Measurements from ENCODE around the gene IGF1R. TPM values are rescaled to one million over a fixed set of nuclear protein-coding genes. Genes with fewer than 3 reads are reported as not detected.

Gene IGF1R
- total RNA-seq, 1 experiment from 2014 or later = 3.8 TPM

DNA sequence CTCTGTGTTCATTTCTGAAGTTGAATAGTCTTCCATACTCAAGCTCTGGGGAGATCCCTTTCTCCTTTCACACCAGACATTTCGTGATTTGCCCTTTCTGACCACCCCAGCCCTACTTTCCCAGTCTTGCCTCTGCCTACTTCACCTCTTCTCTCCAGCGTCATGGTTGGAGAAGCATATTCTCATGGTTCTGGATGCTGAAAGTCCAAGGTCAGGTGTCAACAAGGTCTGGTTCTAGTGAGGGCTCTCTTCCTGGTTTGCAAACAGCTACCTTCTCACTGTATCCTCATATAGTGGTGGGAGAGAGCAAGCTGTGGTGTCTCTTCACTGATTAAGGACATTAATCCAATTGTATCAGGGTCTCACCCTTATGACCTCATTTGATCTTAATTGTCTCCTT, 169.4 kb downstream of the IGF1R start:
- no TSS peak for BruUV-seq (replicated peaks)
- Histone ChIP-seq H3K27me3 (ENCODE audit: low read length) (no peaks in the 10 kb centered on the region), H2AFZ (ENCODE audit: low read length) (no peak overlapping the region), H3K27ac (ENCODE audit: low read length) (no peak overlapping the region), H4K20me1 (ENCODE audit: low read length) (no peaks in the 10 kb centered on the region), H3K36me3 (ENCODE audit: low read depth, low read length) (no peaks in the 10 kb centered on the region), H3K4me2 (ENCODE audit: low read length) (no peak overlapping the region), H3F3A (ENCODE audit: low read length, unreplicated experiment) (no peaks in the 10 kb centered on the region), H3K79me2 (ENCODE audit: low read length) (no peaks in the 10 kb centered on the region), H3K9ac (ENCODE audit: low read length) (no peak overlapping the region), H3K9me3 (ENCODE audit: low read length) (no peaks in the 10 kb centered on the region), H3K9me2 (replicated peaks; ENCODE audit: low read length) (no peaks in the 10 kb centered on the region), H3K4me1 (ENCODE audit: insufficient read depth, low read length) (peaks cover 3% of the 10 kb centered on the region), H3K4me3 (ENCODE audit: low read length) (no peak overlapping the region)
- DNase-seq (no peak), ATAC-seq (no peak)
- ChIA-PET POLR2A (ENCODE audit: unreplicated experiment) (no interaction called here), CTCF (no interaction called here)
- TF ChIP-seq EZH2phosphoT487 (IDR thresholded peaks at IDR 0.05; ENCODE audit: borderline replicate concordance, low read length) = no peak
- TF ChIP-seq EZH2 (IDR thresholded peaks at IDR 0.05; ENCODE audit: low read length, unreplicated experiment) = no peak
- TF ChIP-seq, protein P1, sequence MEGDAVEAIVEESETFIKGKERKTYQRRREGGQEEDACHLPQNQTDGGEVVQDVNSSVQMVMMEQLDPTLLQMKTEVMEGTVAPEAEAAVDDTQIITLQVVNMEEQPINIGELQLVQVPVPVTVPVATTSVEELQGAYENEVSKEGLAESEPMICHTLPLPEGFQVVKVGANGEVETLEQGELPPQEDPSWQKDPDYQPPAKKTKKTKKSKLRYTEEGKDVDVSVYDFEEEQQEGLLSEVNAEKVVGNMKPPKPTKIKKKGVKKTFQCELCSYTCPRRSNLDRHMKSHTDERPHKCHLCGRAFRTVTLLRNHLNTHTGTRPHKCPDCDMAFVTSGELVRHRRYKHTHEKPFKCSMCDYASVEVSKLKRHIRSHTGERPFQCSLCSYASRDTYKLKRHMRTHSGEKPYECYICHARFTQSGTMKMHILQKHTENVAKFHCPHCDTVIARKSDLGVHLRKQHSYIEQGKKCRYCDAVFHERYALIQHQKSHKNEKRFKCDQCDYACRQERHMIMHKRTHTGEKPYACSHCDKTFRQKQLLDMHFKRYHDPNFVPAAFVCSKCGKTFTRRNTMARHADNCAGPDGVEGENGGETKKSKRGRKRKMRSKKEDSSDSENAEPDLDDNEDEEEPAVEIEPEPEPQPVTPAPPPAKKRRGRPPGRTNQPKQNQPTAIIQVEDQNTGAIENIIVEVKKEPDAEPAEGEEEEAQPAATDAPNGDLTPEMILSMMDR (conservative IDR thresholded peaks at IDR 0.05; ENCODE audit: low read depth, low read length) = no peak
- intact Hi-C loops (cut with micrococcal nuclease) = no loop called here

DNA sequence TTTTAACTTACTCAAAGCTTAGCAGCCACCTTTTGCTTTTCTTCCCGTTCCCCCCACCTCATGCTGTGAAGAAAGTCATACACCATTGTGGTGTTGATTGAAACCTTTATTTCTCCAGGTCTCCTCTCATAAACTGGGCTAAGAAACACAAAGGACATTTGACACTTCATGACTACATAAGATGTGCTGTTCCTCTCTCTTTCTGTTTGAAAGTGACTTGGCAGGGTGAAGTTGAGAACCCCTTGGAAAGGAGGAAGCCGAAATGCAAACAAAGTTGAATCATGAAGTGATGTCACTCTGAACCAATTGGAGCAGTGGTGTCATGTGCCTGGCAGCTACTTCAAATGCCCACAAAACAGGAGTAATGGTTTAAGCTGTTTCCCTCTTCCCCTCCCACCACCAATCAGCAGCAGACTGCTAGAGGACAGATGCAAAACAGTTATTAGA, 174.7 kb downstream of the IGF1R start:
- Histone ChIP-seq H3K27me3 (ENCODE audit: low read length) (no peaks in the 10 kb centered on the region), H3K4me1 (ENCODE audit: insufficient read depth, low read length) (peaks cover 10% of the 10 kb centered on the region), H3F3A (ENCODE audit: low read length, unreplicated experiment) (no peaks in the 10 kb centered on the region), H3K79me2 (ENCODE audit: low read length) (no peaks in the 10 kb centered on the region), H3K9ac (ENCODE audit: low read length) (no peak overlapping the region), H2AFZ (ENCODE audit: low read length) (no peak overlapping the region), H4K20me1 (ENCODE audit: low read length) (no peaks in the 10 kb centered on the region), H3K36me3 (ENCODE audit: low read depth, low read length) (no peaks in the 10 kb centered on the region), H3K9me3 (ENCODE audit: low read length) (no peaks in the 10 kb centered on the region), H3K4me3 (ENCODE audit: low read length) (no peak overlapping the region), H3K9me2 (replicated peaks; ENCODE audit: low read length) (no peaks in the 10 kb centered on the region), H3K4me2 (ENCODE audit: low read length) (peak overlapping the region; percentile 41; the same call in 1 of the 2 replicates), H3K27ac (ENCODE audit: low read length) (peak overlapping the region; percentile 40; the same call in 1 of the 2 replicates)
- no TSS peak for BruUV-seq (replicated peaks)
- TF ChIP-seq EZH2phosphoT487 (IDR thresholded peaks at IDR 0.05; ENCODE audit: borderline replicate concordance, low read length) (no peak), EZH2 (IDR thresholded peaks at IDR 0.05; ENCODE audit: low read length, unreplicated experiment) (no peak)
- TF ChIP-seq, protein P1 (conservative IDR thresholded peaks at IDR 0.05; ENCODE audit: low read depth, low read length) = no peak
- POLR2A ChIA-PET (ENCODE audit: unreplicated experiment) = no interaction called here
- intact Hi-C loops (cut with micrococcal nuclease) = no loop called here
- ATAC-seq (peak; percentile 94), DNase-seq (peak; percentile 78)
- CTCF ChIA-PET = no interaction called here

DNA sequence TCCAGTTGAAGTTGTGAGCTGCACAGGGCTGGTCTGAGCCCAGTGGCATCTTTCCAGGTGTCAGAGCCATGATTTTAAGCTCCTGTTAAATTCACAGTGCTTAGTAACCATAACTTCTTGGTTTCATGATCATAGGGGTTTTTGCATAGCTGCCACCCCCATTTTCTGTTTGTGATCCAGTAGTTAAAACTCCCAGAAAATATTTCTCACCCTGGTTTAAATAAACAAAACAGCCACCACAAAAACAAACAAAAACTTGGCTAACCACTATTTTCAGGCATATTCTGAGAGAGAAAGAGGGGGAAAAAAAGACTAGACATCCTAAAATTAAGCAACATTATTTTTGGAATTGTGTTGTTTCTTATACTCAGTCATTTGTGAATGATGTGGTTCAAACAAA, 175.3 kb downstream of the IGF1R start:
- intact Hi-C loops (cut with micrococcal nuclease) = no loop called here
- BruUV-seq (replicated peaks) = no TSS peak
- TF ChIP-seq, protein P1 (conservative IDR thresholded peaks at IDR 0.05; ENCODE audit: low read depth, low read length) = no peak
- TF ChIP-seq EZH2 (IDR thresholded peaks at IDR 0.05; ENCODE audit: low read length, unreplicated experiment) = no peak
- TF ChIP-seq EZH2phosphoT487 (IDR thresholded peaks at IDR 0.05; ENCODE audit: borderline replicate concordance, low read length) = no peak
- POLR2A ChIA-PET (ENCODE audit: unreplicated experiment) = no interaction called here
- H3F3A ChIP-seq (ENCODE audit: low read length, unreplicated experiment) = no peaks in the 10 kb centered on the region
- no peaks in the 10 kb centered on the region for H3K9me2 ChIP-seq (replicated peaks; ENCODE audit: low read length)
- no peak overlapping the region for H3K9ac ChIP-seq (ENCODE audit: low read length)
- H3K4me3 ChIP-seq (ENCODE audit: low read length) = no peak overlapping the region
- ATAC-seq (no peak), DNase-seq (no peak)
- no peak overlapping the region for H2AFZ ChIP-seq (ENCODE audit: low read length)
- H3K36me3 ChIP-seq (ENCODE audit: low read depth, low read length) = no peaks in the 10 kb centered on the region
- H3K27me3 ChIP-seq (ENCODE audit: low read length) = no peaks in the 10 kb centered on the region
- H3K4me1 ChIP-seq (ENCODE audit: insufficient read depth, low read length) = peaks cover 10% of the 10 kb centered on the region
- CTCF ChIA-PET = no interaction called here
- no peak overlapping the region for H3K27ac ChIP-seq (ENCODE audit: low read length)
- H3K9me3 ChIP-seq (ENCODE audit: low read length) = no peaks in the 10 kb centered on the region
- no peaks in the 10 kb centered on the region for H4K20me1 ChIP-seq (ENCODE audit: low read length)
- no peak overlapping the region for H3K4me2 ChIP-seq (ENCODE audit: low read length)
- no peaks in the 10 kb centered on the region for H3K79me2 ChIP-seq (ENCODE audit: low read length)
